HG02884 (cell line): Measurements from ENCODE around the gene DAP3.
"Not testable (repeated sequence)": the region's sequence is repeated elsewhere in the genome, so short reads cannot be mapped to it uniquely, and the experiment has no call there.

Experiments used
- ATAC-seq: cut with Tn5 transposase; IDR thresholded peaks from one replicate; pipeline ENCODE4 v1.9.1; 2021; ENCODE audit warnings: mild to moderate bottlenecking, moderate library complexity; ENCODE audit not compliant: unreplicated experiment

DAP3 gene

DNA sequence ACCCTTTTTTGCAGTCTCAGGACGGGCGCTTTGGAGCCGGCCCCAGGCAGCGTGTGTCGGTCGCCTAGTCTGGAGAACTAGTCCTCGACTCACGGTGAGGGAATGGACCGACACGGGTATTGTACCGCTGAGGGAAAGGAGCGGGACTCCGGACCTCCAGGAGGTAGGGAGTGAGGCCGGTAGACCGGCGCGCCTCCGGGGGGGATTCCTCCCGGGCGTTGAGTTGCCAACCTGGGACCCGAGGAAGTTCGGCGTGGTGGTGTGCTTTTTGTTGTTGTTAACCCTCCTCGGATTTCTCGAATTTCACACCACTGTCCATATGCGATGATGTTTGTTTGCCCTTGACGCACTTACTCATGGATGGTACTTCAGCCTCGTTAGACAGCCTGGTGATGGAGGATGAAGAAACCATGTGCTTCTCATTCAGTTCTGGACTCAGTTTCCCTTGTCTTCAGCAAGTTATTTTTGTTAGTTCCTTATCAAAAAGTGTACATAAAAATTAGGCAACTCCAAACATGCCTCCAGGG lies at the start of gene DAP3:
TSS of gene DAP3 (plus strand) at position 11 of the 527 bp plus-strand sequence. CDS start 20,689 bp downstream, outside the sequence.
- not testable (repeated sequence) for ATAC-seq

DNA sequence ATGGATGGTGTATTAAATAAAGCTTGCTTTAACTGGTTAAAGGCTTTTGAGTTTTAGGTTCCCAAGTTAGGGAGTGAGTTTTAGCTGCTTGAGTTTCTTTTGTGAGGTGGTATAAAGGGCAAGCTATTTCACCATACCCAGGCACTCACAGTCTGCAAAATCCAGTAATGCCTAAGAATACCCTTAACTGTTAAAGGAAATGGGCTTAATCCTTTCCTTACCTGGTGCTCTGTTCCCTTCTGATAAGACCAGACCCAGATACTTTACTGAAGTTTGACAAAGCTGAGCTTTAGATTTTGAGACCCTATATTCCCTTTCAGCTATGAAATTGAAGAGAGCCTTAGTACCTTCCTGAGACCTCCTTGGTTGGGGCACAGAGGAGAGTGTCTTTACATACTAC lies 48.5 kb upstream of the DAP3 start:
- ATAC-seq = no peak

DNA sequence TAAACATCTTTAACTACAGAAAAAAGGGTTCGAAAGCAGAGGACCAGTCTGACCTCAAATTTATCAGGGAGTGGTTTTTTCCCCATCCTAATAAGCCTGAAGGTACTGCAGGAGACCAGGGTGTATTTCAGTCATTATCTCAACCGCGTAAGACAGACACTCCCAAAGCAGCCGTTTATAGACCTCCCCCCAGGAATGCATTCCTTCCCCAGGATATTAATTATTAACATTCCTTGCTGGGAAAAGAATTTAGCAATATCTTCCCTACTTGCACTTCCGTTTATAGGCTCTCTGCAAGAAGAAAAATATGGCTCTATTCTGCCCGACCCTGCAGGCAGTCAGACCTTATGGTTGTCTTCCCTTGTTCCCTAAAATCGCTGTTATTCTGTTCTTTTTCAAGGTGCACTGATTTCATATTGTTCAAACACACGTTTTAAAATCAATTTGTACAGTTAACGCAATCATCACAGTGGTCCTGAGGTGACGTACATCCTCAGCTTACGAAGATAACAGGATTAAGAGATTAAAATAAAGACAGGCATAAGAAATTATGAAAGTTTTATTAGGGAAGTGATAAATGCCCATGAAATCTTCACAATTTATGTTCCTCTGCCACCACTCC lies 46.2 kb upstream of the DAP3 start:
- ATAC-seq = not testable (repeated sequence)

DNA sequence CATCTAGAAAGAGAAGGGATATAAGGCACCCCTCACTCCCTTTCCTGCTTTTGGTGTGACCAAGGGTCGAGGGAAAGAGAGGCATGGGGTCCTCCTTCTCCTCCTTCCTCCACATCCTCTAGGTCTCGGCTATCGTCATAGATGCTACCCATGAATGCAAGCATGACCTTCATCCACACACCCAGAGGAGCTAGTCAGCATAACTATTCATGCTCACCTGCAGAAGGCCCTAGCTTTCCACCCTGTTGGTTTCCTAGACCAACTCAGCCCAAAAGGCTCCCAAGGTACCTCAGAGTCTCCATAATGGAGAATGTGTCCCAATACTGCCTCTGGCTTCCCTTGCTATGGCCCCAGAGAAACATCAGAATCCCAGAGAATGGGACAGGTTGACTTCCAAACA lies 45.7 kb upstream of the DAP3 start:
- no peak for ATAC-seq

DNA sequence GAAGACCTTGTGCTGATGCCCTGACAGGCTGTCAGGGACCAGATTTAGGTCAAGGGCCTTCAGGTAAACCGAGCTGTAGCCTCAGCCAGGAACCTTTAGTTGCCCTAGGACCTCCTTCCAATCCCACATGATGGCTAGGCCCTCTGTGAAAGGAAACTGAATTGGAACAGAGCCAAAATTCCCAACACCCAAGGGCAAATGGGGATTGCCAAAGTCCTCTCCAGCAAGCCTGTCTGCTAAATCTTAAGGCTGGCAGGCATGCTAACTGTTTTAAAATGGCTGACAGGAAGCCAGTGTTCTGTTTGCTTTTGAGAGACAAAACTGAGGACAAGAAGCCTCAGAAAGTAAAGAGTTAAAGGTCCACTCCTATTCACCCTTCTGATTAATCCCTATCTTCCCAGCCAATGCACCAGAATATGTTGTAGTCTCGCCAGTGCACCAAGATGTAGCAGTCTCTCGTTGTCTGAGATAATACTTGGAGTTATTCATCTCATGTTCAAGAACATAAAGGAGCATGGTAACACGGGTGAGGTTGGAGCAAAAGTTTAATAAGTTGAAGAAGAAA lies 43.8 kb upstream of the DAP3 start:
- no peak for ATAC-seq

DNA sequence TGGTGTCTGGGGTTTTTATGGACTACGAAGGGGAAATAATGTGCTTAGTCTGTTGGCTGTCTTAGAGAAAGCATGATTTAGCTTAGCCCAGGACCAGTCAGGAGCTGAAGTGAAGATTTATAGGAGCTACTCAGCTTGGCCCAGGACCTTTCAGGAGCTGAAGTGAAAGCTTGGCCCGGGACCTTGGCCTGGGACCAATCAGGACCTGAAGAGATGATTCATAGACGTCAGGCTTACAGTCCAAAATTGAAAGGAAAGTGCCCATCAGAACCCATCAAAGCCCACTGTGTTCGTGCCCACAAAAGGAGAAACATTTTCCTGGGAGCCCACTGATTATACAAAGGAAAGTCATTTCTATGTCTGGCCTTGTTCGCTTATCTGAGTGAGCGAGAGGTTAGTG lies 43.2 kb upstream of the DAP3 start:
- no peak for ATAC-seq

DNA sequence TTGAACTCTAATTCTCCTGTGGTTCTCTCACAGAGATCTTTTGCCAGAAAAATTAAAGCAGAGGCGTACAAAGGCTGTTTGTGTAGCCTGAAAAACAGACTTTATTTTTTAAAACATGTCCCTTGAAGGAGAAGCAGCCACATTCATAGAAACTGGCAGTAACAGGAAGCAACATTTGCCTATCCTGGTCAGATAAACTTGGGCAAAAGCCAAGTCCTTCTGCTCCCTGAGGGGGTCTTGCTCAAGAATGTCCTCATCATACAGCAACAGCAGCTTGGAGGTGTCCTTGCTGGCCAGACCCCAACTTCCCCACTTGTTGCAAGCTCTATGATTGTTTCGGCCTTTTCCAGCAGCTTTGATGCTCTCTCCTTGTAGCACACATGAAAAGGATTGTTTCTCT lies 42.6 kb upstream of the DAP3 start:
- no peak for ATAC-seq

DNA sequence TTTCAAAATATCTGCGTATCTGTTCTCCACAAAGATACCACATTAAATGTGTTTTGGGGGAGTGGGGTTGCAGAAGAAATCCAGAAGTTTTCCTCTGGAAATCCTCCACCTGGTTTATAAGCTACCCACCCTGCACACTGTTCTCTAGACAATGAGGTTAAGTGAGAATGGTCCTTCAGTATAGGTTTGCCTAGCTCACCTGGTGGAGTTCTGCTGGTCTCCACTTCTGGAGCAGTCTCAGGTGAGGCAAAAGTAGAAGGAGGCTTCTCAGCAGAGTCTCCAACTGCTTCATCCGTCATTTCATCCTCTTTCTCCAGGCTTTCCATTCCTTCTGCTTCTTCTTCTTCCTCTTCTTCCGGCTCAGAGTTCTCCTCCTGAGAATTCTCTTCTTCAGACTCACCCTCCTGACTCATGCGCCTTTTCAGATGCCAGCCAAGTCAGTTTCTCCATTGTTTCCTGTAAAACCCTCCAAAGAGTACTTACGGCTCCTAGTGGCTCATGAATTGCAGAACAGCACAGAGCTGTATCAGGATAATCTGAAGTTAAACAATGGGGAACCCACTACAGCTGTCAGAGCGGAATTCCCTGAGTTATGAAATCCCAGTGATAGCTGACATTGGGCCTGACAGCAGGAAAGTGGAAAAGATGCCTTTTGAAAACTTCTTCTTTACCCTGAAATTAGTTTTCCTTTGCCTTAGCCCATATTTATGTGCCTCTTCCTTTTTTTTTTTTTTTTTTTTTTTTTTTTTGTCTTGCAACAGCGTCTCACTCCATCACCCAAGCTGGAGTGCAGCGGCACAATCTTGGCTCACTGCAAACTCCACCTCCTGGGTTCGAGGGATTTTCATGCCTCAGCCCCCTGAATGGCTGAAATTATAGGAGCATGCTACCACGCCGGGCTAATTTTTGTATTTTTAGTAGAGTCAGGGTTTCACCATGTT lies 40.4 kb upstream of the DAP3 start:
- ATAC-seq = no peak

DNA sequence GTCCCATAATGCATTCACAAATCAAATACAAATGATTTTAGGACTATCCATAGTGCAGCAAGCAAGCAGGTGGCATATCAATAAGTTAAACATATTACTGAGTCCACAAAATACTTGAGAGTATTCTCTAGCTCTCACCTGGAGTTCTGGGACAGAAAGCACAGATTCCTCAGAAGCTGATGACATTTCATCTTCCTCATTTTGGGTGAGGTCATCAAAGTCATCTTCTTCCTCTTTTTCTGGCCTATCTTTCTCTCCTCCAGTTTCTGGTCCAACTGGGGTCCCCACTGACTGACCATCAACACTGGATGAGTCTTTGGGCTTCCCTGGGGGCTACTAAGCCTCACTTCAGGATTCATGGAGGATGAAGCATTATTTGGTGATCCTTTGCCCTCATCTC lies 39.2 kb upstream of the DAP3 start:
- no peak for ATAC-seq

DNA sequence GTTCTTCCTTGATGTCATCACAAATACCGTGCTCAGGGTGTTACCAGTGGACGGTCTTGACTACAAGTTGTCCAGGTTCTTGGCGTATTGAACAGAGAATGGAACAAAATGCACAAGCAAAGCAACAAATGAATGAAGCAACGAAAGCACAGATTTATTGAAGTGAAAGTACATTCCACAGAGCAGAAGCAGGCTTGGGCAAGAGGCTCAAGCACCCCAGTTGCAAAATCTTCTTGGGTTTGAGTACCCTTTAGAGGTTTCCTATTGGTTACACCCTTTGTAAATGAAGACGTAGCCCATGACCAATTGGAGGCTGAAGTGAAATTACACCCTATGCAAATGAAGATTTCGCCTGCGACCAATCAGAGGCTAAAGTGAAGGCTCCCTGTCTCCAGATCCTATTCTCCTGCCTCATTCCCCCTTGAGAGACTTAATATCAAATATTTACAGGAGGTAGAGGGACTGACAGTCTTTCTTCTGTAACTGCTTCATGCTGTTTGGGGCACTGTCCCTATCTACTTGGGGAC lies 38.6 kb upstream of the DAP3 start:
- no peak for ATAC-seq

DNA sequence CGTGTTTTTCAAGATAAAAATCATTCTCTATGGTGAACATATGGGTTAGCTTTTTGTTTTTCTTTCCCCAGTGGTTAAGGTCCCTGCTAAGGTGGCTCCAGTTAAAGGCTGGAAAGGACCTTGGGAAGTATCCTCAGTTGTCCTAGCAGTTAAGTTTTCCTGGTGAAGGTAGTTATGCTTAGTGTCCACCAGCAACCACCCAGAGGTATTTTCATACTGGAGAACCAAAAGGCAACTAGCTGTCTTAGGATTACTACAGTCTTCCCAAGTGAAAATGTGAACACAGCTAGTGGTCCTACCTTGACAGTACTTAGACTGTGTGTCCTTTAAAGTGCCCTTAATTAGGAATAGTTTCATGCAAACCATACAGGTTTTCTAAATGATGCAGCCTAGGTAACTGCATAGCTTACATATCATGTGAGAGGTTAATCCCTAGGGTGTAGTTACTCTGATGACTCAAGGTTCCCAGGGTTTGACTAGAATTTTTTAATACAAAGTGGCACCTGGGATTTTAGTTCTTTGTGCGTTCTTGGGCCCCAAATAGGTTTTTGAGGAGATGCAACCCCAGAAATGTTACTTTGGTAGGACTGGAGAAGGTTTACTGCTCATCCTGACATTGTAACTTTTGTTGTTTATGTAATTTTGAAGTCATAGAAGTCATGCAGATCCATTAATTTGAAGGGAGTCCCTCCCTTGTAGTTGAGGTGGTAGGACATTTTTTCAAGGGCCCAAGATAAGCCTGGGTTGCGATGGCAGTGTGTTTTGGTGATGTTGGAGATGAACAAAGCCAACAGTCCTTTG lies 36.8 kb upstream of the DAP3 start:
- ATAC-seq = no peak

DNA sequence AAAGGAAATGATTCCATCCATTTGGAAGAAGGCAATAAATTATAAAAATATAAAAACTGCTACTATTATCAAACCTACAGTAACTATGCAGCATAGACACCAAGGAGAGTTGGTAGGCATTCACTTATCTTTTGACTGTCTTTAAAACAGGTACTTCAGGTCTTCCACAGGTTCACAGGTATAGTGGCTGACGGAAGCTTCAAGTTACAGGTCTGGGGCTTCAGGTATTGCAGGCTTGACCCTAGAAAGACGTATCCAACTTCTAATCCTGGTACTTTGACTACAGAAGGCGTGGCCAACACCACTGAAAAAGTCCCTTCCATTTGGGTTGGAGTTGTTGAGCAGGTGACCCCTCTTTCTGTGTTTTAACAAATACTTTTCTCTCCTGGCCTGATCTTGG lies 35.9 kb upstream of the DAP3 start:
- no peak for ATAC-seq

DNA sequence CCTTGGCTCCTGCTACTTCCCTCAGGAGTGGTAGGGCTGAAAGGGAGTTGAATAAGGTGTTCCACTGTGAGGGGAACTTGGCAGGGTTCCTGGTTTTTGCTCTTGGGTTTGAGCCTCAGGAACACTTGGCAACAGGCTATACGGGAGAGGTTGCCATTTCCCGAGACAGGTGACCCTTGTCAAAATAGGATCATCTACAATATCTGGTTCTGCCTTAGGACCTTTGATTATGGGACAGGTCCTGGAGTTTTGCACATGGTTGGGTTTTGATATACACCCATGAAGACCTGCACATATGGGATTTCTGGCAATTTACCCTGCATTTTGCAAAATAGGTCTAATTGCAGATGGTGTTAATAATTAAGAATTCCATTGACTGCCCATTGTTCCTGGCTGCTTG lies 31.4 kb upstream of the DAP3 start:
- no peak for ATAC-seq

DNA sequence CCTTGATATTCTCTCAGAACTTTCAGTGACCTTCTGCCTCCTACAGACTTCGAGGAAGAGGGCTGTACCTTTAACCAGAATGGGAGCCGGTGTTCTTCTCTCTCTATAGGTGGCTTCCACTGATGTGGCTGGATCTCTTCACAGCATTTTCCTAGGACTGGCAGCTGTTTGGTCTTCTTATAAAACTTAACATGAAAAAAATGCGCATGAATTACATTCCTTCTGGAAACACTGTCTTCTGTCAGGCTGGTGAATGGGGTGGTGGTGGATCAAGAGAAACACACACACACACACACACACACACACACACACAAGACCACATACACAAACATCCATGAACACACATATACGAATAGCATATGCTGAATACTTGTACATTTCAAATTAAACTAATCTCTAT lies 27.7 kb upstream of the DAP3 start:
- not testable (repeated sequence) for ATAC-seq

DNA sequence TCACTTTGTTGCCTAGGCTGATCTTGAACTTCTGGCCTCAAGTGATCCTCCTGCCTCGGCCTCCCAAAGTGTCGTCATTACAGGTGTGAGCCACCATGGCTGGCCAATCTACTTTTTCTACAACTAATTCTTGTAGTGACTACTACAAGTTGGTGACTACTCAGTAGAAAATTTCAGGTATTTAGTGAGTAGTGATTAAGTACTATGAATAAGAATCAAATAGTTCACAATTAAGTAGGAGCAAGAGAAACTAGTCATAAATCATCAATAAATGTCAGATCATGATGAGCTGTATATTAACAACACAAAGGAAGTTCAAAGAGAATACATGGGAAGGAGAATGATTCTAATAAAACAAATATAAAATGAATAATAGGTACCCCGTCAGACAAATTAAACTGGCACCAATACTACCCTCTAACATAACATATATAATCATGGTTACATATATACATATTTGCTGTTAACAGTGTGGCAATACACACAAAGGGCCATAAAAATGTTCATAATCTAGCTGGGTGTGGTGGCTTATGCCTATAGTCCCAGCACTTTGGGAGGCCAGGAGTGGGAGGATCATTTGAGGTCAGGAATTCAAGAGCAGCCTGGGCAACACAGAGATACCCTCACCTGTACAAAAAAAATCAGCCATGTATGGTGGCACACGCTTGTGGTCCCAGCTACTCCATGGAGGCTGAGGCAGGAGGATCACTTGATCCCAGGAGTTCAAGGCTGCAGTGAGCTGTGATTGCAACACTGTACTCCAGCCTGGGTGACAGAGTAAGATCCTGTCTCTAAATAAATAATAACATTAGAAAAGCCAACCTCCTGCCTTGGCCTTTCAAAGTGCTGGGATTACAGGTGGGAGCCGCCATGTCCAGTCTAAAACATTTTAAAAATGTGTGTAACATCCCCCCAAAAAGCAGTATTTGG lies 19.4 kb upstream of the DAP3 start:
- no peak for ATAC-seq

DNA sequence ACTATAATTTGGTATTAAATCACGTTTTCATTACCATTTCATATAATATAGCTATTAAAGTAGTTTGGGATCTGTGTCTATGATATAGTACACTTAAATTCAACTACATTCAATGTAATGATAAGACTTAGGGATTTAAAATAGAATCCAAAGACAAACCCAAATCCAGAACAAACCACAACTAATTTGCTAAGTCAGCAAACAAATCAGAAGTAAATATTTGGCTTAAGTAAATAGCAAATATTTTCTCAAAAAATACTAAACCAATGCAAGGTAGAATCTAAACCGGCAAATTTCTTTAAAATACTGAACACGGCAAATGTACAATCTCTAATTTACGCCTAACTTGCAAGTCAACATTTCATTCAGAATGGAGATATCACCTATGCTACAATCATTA lies 17.1 kb upstream of the DAP3 start:
- ATAC-seq = no peak

DNA sequence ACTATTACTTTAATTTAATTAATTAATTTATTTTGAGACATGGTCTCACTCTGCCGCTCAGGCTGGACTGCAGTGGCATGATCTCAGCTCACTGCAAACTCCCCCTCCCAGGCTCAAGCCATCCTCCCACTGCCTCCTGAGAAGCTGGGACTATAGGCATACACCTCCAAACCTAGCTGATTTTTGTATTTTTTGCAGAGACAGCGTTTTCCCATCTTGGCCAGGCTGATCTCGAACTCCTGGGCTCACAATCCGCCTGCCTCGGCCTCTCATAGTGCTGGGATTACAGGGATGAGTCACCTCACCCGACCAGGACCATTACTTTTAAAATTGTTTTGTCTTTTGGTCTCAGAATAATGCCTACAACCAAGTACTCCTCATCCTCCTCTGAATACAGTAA lies 15.9 kb upstream of the DAP3 start:
- ATAC-seq = no peak

DNA sequence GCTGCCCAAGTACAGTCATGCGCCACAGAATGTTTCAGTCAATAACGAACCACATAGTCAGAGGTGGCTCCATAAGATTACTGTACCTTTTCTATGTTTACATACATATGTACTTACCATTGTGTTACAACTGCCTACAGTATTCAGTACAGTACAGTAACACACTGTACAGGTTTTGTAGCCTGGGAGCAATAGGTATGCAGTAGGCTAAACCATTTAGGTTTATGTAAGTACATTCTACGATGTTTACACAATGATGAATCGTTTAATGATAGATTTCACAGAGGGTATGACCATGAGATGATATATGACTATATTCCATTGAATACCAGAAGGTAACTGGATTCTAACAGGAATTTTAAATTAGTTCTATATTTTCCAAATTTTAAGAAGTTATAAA lies 10.9 kb upstream of the DAP3 start:
- no peak for ATAC-seq

DNA sequence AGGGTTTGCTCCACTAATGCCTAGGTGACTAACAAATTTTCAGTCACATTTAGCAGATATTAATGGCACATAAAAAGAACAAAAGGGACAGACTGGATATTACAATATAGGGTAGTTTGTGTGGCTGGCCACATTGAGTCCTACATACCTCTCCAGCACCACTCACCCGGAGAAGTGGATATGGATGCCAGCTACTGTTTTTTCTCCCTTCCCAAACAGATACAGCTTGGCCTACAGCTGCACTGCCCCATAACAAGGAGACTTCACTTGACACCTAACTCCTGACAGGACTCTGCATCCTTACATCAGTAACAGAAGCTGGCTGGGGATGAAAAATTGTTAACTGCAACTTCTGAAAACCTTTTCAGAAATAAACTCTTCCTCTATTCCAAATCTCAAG lies 9.9 kb upstream of the DAP3 start:
- not testable (repeated sequence) for ATAC-seq

DNA sequence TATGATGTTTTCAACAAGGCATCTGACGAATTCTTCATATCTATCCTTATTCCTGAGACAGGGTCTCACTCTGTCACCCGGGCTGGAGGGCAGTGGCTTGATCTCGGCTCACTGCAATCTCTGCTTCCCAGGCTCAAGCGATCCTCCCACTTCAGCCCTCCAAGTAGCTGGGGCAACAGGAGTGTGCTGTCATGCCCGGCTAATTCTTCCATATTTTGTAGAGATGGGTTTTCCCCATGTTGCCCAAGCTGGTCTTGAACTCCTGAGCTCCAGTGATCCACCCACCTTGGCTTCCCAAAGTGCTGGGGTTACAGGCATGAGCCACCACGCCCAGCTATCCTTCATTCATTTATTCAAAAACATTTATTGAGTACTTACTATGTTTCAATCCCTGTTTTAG lies 8.4 kb upstream of the DAP3 start:
- ATAC-seq = no peak
